Body of pancreas (tissue), 4 donors: ENCODE results near the gene CAMTA1. TPM values are rescaled to one million over a fixed set of nuclear protein-coding genes. Genes with fewer than 3 reads are reported as not detected.

ENCODE experiments used
- ATAC-seq: fragments of 150-250 bp; one replicate; pipeline ENCODE4 v1.9.1; 2016
- DNase-seq, 4 donors: peaks; one replicate each; pipeline ENCODE4 v3.0.0-alpha.2; 2019
- H3K27ac ChIP-seq, 4 donors: fragments of 200-600 bp; sonication (generic); 1 replicate in 3 of 4; 2 replicates in 1 of 4; pipeline versions ENCODE4 v1.5.1 to v1.6.1; 2016 to 2019; ENCODE audit warnings: mild to moderate bottlenecking in 1 of 4, mixed read lengths in 1 of 4, moderate library complexity in 1 of 4
- H3K27me3 ChIP-seq, 2 donors: fragments of 200-600 bp; sonication (generic); one replicate each; pipeline ENCODE4 v1.6.0; 2016; ENCODE audit warnings: mild to moderate bottlenecking in 1 of 2
- H3K36me3 ChIP-seq, 2 donors: fragments of 200-600 bp; sonication (generic); replicated peaks in 1 of 2; 2 replicates each; pipeline ENCODE4 v1.5.1; 2016; ENCODE audit warnings: low read depth in 2 of 2; ENCODE audit not compliant: insufficient read depth in 1 of 2
- H3K4me1 ChIP-seq: fragments of 200-600 bp; sonication (generic); one replicate; pipeline ENCODE4 v1.6.0; 2016
- H3K4me3 ChIP-seq, 2 donors: fragments of 200-600 bp; sonication (generic); 1 replicate in 1 of 2; 2 replicates in 1 of 2; pipeline ENCODE4 v1.5.1; 2016 to 2019
- H3K9me3 ChIP-seq, 3 donors: fragments of 200-600 bp; sonication (generic); 1 replicate in 2 of 3; 2 replicates in 1 of 3; pipeline ENCODE4 v1.5.1; 2016
- CTCF ChIP-seq, 7 experiments: fragments of 450-650 bp in 4 of 7; fragments of 200-600 bp in 3 of 7; sonication (generic) in 3 of 7; IDR thresholded peaks; one replicate each; pipeline ENCODE4 v1.5.1; 2016 to 2019; ENCODE audit warnings: antibody characterized with exemption in 7 of 7
- POLR2A ChIP-seq, 3 donors: fragments of 450-650 bp; IDR thresholded peaks; one replicate each; pipeline ENCODE4 v1.6.1; 2016; ENCODE audit warnings: antibody characterized with exemption in 3 of 3, mild to moderate bottlenecking in 2 of 3
- WGBS, 2 donors: methylation state at CpG; one replicate each; pipeline ENCODE4 v1.1.5; 2017; 5-methylcytosine and 5-hydroxymethylcytosine counted together
- intact Hi-C: fragments of 100-400 bp; cut with DNase I; formaldehyde crosslinking; loops from one replicate; pipeline ENCODE4 v1.15.1; 2023
- total RNA-seq, 2 donors: library from RNA; depleted of rRNA; stranded (reverse); fragments of >200 nt; gene quantifications; one replicate each; pipeline ENCODE4 v1.1.0, GENCODE V29; 2016

The CAMTA1 gene
- total RNA-seq, 2 donors from 2014 or later = 36.3 to 59.7 TPM

GRCh38 chr1:7186382-7187111, 401.3 kb downstream of the CAMTA1 start:
- H3K27me3 ChIP-seq = no peaks in the 10 kb centered on the region
- DNase-seq (no peak), ATAC-seq (no peak)
- H3K4me1 ChIP-seq = no peaks in the 10 kb centered on the region
- intact Hi-C loops = no loop called here
- H3K9me3 ChIP-seq = no peaks in the 10 kb centered on the region
- TF ChIP-seq CTCF (IDR thresholded peaks at IDR 0.05) (no peak), POLR2A (IDR thresholded peaks at IDR 0.05) (no peak)
- no peak overlapping the region for H3K27ac ChIP-seq
- no peaks in the 10 kb centered on the region for H3K36me3 ChIP-seq
- H3K4me3 ChIP-seq = no peak overlapping the region
- WGBS, 2 donors = 41 to 44% methylated on average over 8 of the region's 8 CpGs

DNA sequence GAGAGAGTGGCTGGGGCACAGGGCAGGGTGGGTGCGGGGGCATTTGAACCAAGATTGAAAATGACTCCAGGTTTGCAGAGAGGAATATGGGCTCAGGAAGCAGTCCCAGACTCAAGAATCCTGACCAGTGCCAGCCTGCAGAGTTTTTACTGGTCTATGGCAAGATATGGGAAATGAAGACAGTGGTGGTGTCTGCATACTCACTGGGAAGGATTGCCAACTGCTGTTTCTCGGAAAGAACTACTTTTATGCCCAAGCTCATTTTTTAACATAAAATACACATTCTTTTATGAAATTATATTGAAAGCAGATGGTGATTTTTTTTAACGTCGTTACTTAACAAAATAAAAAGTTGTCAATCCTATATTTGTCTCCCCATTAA, 401.8 kb downstream of the CAMTA1 start:
- H3K9me3 ChIP-seq = no peaks in the 10 kb centered on the region
- no peak overlapping the region for H3K27ac ChIP-seq
- 69 to 73% methylated on average over 4 of the region's 4 CpGs for WGBS, 2 donors
- H3K4me1 ChIP-seq = no peaks in the 10 kb centered on the region
- DNase-seq = no peak
- H3K36me3 ChIP-seq = no peaks in the 10 kb centered on the region
- no peak overlapping the region for H3K4me3 ChIP-seq
- TF ChIP-seq CTCF (IDR thresholded peaks at IDR 0.05) (no peak), POLR2A (IDR thresholded peaks at IDR 0.05) (no peak)
- intact Hi-C loops = no loop called here
- no peaks in the 10 kb centered on the region for H3K27me3 ChIP-seq
- no peak for ATAC-seq

DNA sequence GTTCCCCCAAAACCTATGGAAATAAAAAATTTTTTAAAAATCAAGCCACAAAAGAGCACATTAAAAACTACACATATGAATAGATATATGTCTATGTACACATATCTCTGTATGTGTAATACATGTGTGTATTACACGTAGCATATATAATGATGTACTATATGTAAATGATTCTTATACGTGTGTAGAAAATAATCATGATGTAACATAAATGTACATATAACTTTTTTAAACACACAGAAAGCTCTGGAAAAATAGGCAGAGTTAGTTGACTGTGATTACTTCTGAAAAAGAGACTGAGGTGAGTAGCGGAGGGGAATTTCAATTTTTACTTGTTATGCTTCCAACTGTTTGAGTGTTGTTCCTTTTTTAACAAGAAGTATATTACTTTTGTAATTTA, 405.0 kb downstream of the CAMTA1 start:
- Histone ChIP-seq H3K27ac (no peak overlapping the region), H3K4me1 (no peaks in the 10 kb centered on the region), H3K9me3 (no peaks in the 10 kb centered on the region), H3K27me3 (no peaks in the 10 kb centered on the region), H3K36me3 (no peaks in the 10 kb centered on the region), H3K4me3 (no peak overlapping the region)
- no peak for ATAC-seq
- no peak for DNase-seq
- WGBS, 2 donors = 80 to 82% methylated on average over 3 of the region's 3 CpGs
- no peak for TF ChIP-seq CTCF (IDR thresholded peaks at IDR 0.05)
- TF ChIP-seq POLR2A (IDR thresholded peaks at IDR 0.05) = no peak
- intact Hi-C loops = no loop called here

DNA sequence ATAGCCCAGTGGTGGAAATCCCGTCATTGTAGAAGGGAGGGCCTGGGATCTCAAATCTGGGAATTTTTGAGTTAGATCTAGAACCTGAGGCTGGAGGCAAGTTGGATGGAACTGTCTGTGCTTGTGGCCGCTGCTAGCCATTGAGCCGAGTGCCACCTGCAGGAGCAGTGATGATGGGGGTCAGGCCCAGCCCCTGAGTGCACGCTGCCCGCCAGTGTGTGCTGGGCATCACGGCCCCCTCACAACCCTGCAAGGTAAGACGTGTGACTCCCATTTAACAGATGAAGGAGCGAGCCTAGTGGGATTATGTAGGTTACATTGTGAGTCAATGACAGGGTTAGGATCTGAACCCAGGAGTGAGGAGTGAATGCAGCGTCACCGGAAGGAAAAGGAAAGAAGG, 407.2 kb downstream of the CAMTA1 start:
- no peaks in the 10 kb centered on the region for H3K4me1 ChIP-seq
- no peak overlapping the region for H3K27ac ChIP-seq
- H3K27me3 ChIP-seq = no peaks in the 10 kb centered on the region
- no peak for ATAC-seq
- intact Hi-C loops = no loop called here
- H3K36me3 ChIP-seq = no peaks in the 10 kb centered on the region
- no peak for DNase-seq
- 86 to 88% methylated on average over 9 to 10 of the region's 10 CpGs for WGBS, 2 donors
- no peaks in the 10 kb centered on the region for H3K9me3 ChIP-seq
- TF ChIP-seq CTCF (IDR thresholded peaks at IDR 0.05) = no peak
- no peak for TF ChIP-seq POLR2A (IDR thresholded peaks at IDR 0.05)
- no peak overlapping the region for H3K4me3 ChIP-seq
